Thyroid gland (tissue), 4 donors: ENCODE results near the gene ACYP2.

Experiments used
- POLR2A ChIP-seq, 2 donors: fragments of 450-650 bp; IDR thresholded peaks; one replicate each; pipeline ENCODE4 v1.6.1; 2017; ENCODE audit warnings: antibody characterized with exemption in 2 of 2, mild to moderate bottlenecking in 2 of 2, moderate library complexity in 1 of 2
- TF ChIP-seq, protein P1 (sequence below), 6 experiments: fragments of 200-600 bp in 3 of 6; fragments of 450-650 bp in 3 of 6; sonication (generic) in 3 of 6; IDR thresholded peaks; one replicate each; pipeline ENCODE4 v1.5.1; 2016 to 2019; ENCODE audit warnings: antibody characterized with exemption in 6 of 6, mild to moderate bottlenecking in 2 of 6, inconsistent platforms in 1 of 6, moderate library complexity in 1 of 6

DNA sequence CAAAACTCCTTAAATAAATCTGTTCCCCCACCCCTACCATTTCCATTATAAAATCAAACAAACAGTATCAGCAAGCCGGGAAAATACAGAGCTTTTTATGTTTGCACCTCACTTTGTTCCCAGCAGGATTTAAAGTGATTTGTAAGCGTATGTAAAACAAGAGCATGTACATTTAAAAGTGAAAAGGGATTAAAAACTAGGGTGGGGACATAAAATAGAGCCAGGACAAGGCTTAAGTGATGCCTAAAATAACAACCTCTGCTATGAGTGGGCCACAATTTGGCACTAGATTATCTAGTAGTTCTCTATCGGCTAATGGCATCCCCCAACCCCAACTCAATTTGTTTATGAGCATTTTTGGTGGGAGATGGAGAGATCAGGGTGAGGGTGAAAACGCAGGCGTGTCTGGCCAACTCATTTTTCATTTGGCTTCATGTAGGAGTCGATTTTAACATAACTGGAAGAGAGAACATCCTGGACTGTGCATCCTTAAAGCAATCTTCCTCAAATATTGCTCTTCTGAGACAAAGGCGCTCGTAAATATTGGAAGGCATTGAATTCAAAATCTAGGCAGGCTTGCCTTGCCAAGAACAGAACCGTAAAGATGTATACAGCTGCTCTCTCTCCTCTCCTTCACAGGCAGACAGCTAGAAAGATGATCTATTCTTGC is 175.1 kb downstream of the ACYP2 start:
- TF ChIP-seq, protein P1, sequence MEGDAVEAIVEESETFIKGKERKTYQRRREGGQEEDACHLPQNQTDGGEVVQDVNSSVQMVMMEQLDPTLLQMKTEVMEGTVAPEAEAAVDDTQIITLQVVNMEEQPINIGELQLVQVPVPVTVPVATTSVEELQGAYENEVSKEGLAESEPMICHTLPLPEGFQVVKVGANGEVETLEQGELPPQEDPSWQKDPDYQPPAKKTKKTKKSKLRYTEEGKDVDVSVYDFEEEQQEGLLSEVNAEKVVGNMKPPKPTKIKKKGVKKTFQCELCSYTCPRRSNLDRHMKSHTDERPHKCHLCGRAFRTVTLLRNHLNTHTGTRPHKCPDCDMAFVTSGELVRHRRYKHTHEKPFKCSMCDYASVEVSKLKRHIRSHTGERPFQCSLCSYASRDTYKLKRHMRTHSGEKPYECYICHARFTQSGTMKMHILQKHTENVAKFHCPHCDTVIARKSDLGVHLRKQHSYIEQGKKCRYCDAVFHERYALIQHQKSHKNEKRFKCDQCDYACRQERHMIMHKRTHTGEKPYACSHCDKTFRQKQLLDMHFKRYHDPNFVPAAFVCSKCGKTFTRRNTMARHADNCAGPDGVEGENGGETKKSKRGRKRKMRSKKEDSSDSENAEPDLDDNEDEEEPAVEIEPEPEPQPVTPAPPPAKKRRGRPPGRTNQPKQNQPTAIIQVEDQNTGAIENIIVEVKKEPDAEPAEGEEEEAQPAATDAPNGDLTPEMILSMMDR (IDR thresholded peaks at IDR 0.05), result no peak
- TF ChIP-seq POLR2A (IDR thresholded peaks at IDR 0.05), result no peak
